Measurements from ENCODE around the gene MB.

MB gene

GRCh38 chr22:35582861-35583670 is 34.1 kb downstream of the MB start:
- DNase-seq (ENCODE audit: low spot score), result no peak
- Histone ChIP-seq H3K4me1 (ENCODE audit: insufficient read depth, poor library complexity, severe bottlenecking) (no peaks in the 10 kb centered on the region), H3K27ac (ENCODE audit: poor library complexity, severe bottlenecking) (no peak overlapping the region), H3K9me3 (ENCODE audit: severe bottlenecking) (no peaks in the 10 kb centered on the region), H3K4me3 (ENCODE audit: severe bottlenecking) (no peak overlapping the region), H3K27me3 (ENCODE audit: insufficient read depth, poor library complexity, severe bottlenecking) (no peaks in the 10 kb centered on the region), H3K36me3 (ENCODE audit: low read depth) (no peaks in the 10 kb centered on the region)
- TF ChIP-seq, protein P1, sequence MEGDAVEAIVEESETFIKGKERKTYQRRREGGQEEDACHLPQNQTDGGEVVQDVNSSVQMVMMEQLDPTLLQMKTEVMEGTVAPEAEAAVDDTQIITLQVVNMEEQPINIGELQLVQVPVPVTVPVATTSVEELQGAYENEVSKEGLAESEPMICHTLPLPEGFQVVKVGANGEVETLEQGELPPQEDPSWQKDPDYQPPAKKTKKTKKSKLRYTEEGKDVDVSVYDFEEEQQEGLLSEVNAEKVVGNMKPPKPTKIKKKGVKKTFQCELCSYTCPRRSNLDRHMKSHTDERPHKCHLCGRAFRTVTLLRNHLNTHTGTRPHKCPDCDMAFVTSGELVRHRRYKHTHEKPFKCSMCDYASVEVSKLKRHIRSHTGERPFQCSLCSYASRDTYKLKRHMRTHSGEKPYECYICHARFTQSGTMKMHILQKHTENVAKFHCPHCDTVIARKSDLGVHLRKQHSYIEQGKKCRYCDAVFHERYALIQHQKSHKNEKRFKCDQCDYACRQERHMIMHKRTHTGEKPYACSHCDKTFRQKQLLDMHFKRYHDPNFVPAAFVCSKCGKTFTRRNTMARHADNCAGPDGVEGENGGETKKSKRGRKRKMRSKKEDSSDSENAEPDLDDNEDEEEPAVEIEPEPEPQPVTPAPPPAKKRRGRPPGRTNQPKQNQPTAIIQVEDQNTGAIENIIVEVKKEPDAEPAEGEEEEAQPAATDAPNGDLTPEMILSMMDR (IDR thresholded peaks at IDR 0.05; ENCODE audit: poor library complexity, severe bottlenecking), result peak; percentile 95
- peak; percentile 87 for ATAC-seq (ENCODE audit: low read depth)

GRCh38 chr22:35582218-35582860 is 34.8 kb downstream of the MB start:
- H3K4me1 ChIP-seq (ENCODE audit: insufficient read depth, poor library complexity, severe bottlenecking), result no peaks in the 10 kb centered on the region
- TF ChIP-seq, protein P1 (IDR thresholded peaks at IDR 0.05; ENCODE audit: poor library complexity, severe bottlenecking), result no peak
- no peak overlapping the region for H3K4me3 ChIP-seq (ENCODE audit: severe bottlenecking)
- H3K27me3 ChIP-seq (ENCODE audit: insufficient read depth, poor library complexity, severe bottlenecking), result no peaks in the 10 kb centered on the region
- H3K36me3 ChIP-seq (ENCODE audit: low read depth), result no peaks in the 10 kb centered on the region
- ATAC-seq (ENCODE audit: low read depth) (no peak), DNase-seq (ENCODE audit: low spot score) (no peak)
- H3K9me3 ChIP-seq (ENCODE audit: severe bottlenecking), result no peaks in the 10 kb centered on the region
- no peak overlapping the region for H3K27ac ChIP-seq (ENCODE audit: poor library complexity, severe bottlenecking)

GRCh38 chr22:35581023-35581413 is 36.1 kb downstream of the MB start:
- Histone ChIP-seq H3K36me3 (ENCODE audit: low read depth) (no peaks in the 10 kb centered on the region), H3K4me1 (ENCODE audit: insufficient read depth, poor library complexity, severe bottlenecking) (no peaks in the 10 kb centered on the region), H3K4me3 (ENCODE audit: severe bottlenecking) (no peak overlapping the region), H3K27ac (ENCODE audit: poor library complexity, severe bottlenecking) (no peak overlapping the region), H3K9me3 (ENCODE audit: severe bottlenecking) (no peaks in the 10 kb centered on the region), H3K27me3 (ENCODE audit: insufficient read depth, poor library complexity, severe bottlenecking) (no peaks in the 10 kb centered on the region)
- no peak for ATAC-seq (ENCODE audit: low read depth)
- TF ChIP-seq, protein P1 (IDR thresholded peaks at IDR 0.05; ENCODE audit: poor library complexity, severe bottlenecking), result no peak
- no peak for DNase-seq (ENCODE audit: low spot score)

- ATAC-seq (ENCODE audit: low read depth) (no peak), DNase-seq (ENCODE audit: low spot score) (no peak)
- TF ChIP-seq, protein P1 (IDR thresholded peaks at IDR 0.05; ENCODE audit: poor library complexity, severe bottlenecking), result no peak
- H3K4me1 ChIP-seq (ENCODE audit: insufficient read depth, poor library complexity, severe bottlenecking), result no peaks in the 10 kb centered on the region
- no peak overlapping the region for H3K27ac ChIP-seq (ENCODE audit: poor library complexity, severe bottlenecking)
- H3K27me3 ChIP-seq (ENCODE audit: insufficient read depth, poor library complexity, severe bottlenecking), result no peaks in the 10 kb centered on the region
- no peaks in the 10 kb centered on the region for H3K9me3 ChIP-seq (ENCODE audit: severe bottlenecking)
- H3K36me3 ChIP-seq (ENCODE audit: low read depth), result no peaks in the 10 kb centered on the region
- no peak overlapping the region for H3K4me3 ChIP-seq (ENCODE audit: severe bottlenecking)
Observed at GRCh38 chr22:35580351-35581022, 36.6 kb downstream of the MB start.
